HepG2 (cell line): ENCODE measurements around the gene CNOT2. TPM values are rescaled to one million over a fixed set of nuclear protein-coding genes. Genes with fewer than 3 reads are reported as not detected.

Experiments used
- ATAC-seq: fragments of 200-7000 bp; cut with Tn5 transposase; 3 replicates; pipeline ENCODE4 v1.9.1; 2020; ENCODE audit warnings: mild to moderate bottlenecking, moderate library complexity
- BruUV-seq: library from RNA; stranded (reverse); fragments of 400-500 nt; replicated peaks from 2 replicates; lab custom pipeline; 2021; lab: Mats Ljungman, UMichigan
- CTCF ChIA-PET: fragments of 300-600 bp; formaldehyde crosslinking; extraction: SDS; loops from one replicate; lab custom pipeline; 2021; ENCODE audit warnings: low total read pairs, inconsistent platforms, low intra/inter-chr PET ratio; lab: Yijun Ruan, JAX
- POLR2A ChIA-PET: fragments of 350-600 bp; sonication (Branson Sonifier 250); formaldehyde crosslinking; loops from one replicate; lab custom pipeline; 2020; ENCODE audit warnings: antibody characterized with exemption, inconsistent platforms; lab: Yijun Ruan, JAX
- DNase-seq: peaks from one replicate; pipeline ENCODE4 v3.0.0-alpha.2; 2015; ENCODE audit warnings: low spot score
- FAIRE-seq: peaks from 3 replicates; lab custom pipeline; 2011; peaks lifted over from hg19 to GRCh38; lab: Jason Lieb, UNC
- H2AFZ ChIP-seq: one replicate; pipeline ENCODE4 v1.6.1; 2011; ENCODE audit warnings: low read length, inconsistent platforms
- H3K27ac ChIP-seq: fragments of 300-600 bp; 3 replicates; pipeline ENCODE4 v1.8.0; 2011; ENCODE audit warnings: mixed run types, mild to moderate bottlenecking, mixed read lengths, low read length, inconsistent platforms; ENCODE audit not compliant: insufficient read depth; ENCODE audit errors: extremely low read length
- H3K27me3 ChIP-seq, 2 experiments: fragments of 200-600 bp in 1 of 2; 2 replicates in 1 of 2; 3 replicates in 1 of 2; pipeline versions ENCODE4 v1.6.0 to v1.8.0; 2011; ENCODE audit warnings: low read length in 2 of 2, mild to moderate bottlenecking in 2 of 2, moderate library complexity in 2 of 2, inconsistent platforms in 1 of 2; ENCODE audit not compliant: insufficient read depth in 2 of 2, control insufficient read depth in 1 of 2
- H3K36me3 ChIP-seq, 2 experiments: fragments of 200-600 bp in 1 of 2; replicated peaks in 1 of 2; 2 replicates in 1 of 2; 3 replicates in 1 of 2; pipeline versions ENCODE4 v1.5.1 to v1.8.0; 2011; ENCODE audit warnings: low read length in 2 of 2, inconsistent platforms in 1 of 2; ENCODE audit not compliant: insufficient read depth in 2 of 2, control insufficient read depth in 1 of 2
- H3K4me1 ChIP-seq: 2 replicates; pipeline ENCODE4 v1.5.1; 2012; ENCODE audit warnings: low read length, inconsistent platforms; ENCODE audit not compliant: insufficient read depth
- H3K4me2 ChIP-seq: 2 replicates; pipeline ENCODE4 v1.6.0; 2011; ENCODE audit warnings: low read depth, low read length, inconsistent platforms
- H3K4me3 ChIP-seq, 3 experiments: fragments of 200-600 bp in 1 of 3; sonication (generic), shearing (Covaris generic) in 1 of 3; replicated peaks in 1 of 3; 2 replicates each; pipeline ENCODE4 v1.5.1; 2011 to 2016; ENCODE audit warnings: low read length in 3 of 3, inconsistent platforms in 2 of 3, low read depth in 2 of 3, mild to moderate bottlenecking in 2 of 3, control low read depth in 1 of 3, mixed read lengths in 1 of 3; ENCODE audit not compliant: insufficient read depth in 1 of 3
- H3K79me2 ChIP-seq: one replicate; pipeline ENCODE4 v1.6.1; 2011; ENCODE audit warnings: low read length, inconsistent platforms; ENCODE audit not compliant: insufficient read depth
- H3K9ac ChIP-seq: 2 replicates; pipeline ENCODE4 v1.6.0; 2011; ENCODE audit warnings: mild to moderate bottlenecking, low read depth, low read length, inconsistent platforms; ENCODE audit not compliant: insufficient read depth
- H3K9me3 ChIP-seq: 2 replicates; pipeline ENCODE4 v1.5.1; 2012; ENCODE audit warnings: mild to moderate bottlenecking, low read length
- H4K20me1 ChIP-seq: 2 replicates; pipeline ENCODE4 v1.6.0; 2011; ENCODE audit warnings: inconsistent platforms, mild to moderate bottlenecking, low read length, moderate library complexity; ENCODE audit not compliant: insufficient read depth
- BORCS8-MEF2B ChIP-seq: sonication (generic); formaldehyde crosslinking; IDR thresholded peaks from 2 replicates; pipeline ENCODE4 v1.8.0; 2022; ENCODE audit warnings: mild to moderate bottlenecking, missing genetic modification reagents
- EED ChIP-seq: sonication (generic); formaldehyde crosslinking; IDR thresholded peaks from 2 replicates; pipeline ENCODE4 v1.5.0; 2020; ENCODE audit warnings: mild to moderate bottlenecking, missing genetic modification reagents
- HNF4G ChIP-seq, 2 experiments: sonication (generic) in 1 of 2; formaldehyde crosslinking in 1 of 2; IDR thresholded peaks; 2 replicates each; pipeline versions ENCODE4 v1.4.0 to v1.6.1; 2011 to 2020; ENCODE audit warnings: borderline replicate concordance in 2 of 2, low read depth in 2 of 2, mild to moderate bottlenecking in 2 of 2, low read length in 1 of 2, missing genetic modification reagents in 1 of 2, moderate library complexity in 1 of 2
- MTF2 ChIP-seq: sonication (generic); formaldehyde crosslinking; IDR thresholded peaks from 2 replicates; pipeline ENCODE4 v1.5.0; 2020; ENCODE audit warnings: missing genetic modification reagents, borderline replicate concordance
- SNRNP70 ChIP-seq: fragments of 200-400 bp; formaldehyde crosslinking; IDR thresholded peaks from 2 replicates; pipeline ENCODE4 v1.6.1; 2017; ENCODE audit warnings: mild to moderate bottlenecking, low read depth, low read length, moderate library complexity
- TEF ChIP-seq: sonication (generic); formaldehyde crosslinking; IDR thresholded peaks from 2 replicates; pipeline ENCODE4 v1.5.0; 2020; ENCODE audit warnings: missing genetic modification reagents
- YEATS4 ChIP-seq: sonication (generic); formaldehyde crosslinking; IDR thresholded peaks from 2 replicates; pipeline ENCODE4 v1.4.0; 2020; ENCODE audit warnings: missing genetic modification reagents, borderline replicate concordance
- ZFP90 ChIP-seq: sonication (generic); formaldehyde crosslinking; IDR thresholded peaks from 2 replicates; pipeline ENCODE4 v1.8.0; 2022; ENCODE audit warnings: missing genetic modification reagents, mild to moderate bottlenecking, inconsistent platforms, borderline replicate concordance
- ZNF12 ChIP-seq: sonication (generic); formaldehyde crosslinking; IDR thresholded peaks from 2 replicates; pipeline ENCODE4 v1.5.0; 2020; ENCODE audit warnings: missing genetic modification reagents
- ZNF333 ChIP-seq: sonication (generic); formaldehyde crosslinking; IDR thresholded peaks from 2 replicates; pipeline ENCODE4 v1.4.0; 2020; ENCODE audit warnings: mild to moderate bottlenecking, missing genetic modification reagents, borderline replicate concordance
- ZNF550 ChIP-seq: sonication (generic); formaldehyde crosslinking; IDR thresholded peaks from 2 replicates; pipeline ENCODE4 v1.4.0; 2020; ENCODE audit warnings: mild to moderate bottlenecking, missing genetic modification reagents, borderline replicate concordance
- ZNF558 ChIP-seq: sonication (generic); formaldehyde crosslinking; IDR thresholded peaks from 2 replicates; pipeline ENCODE4 v1.9.0; 2022; ENCODE audit warnings: mild to moderate bottlenecking, missing genetic modification reagents, borderline replicate concordance
- ZNF672 ChIP-seq: sonication (generic); formaldehyde crosslinking; IDR thresholded peaks from 2 replicates; pipeline ENCODE4 v1.8.1; 2022; ENCODE audit warnings: missing genetic modification reagents
- ZNF709 ChIP-seq: sonication (generic); formaldehyde crosslinking; IDR thresholded peaks from 2 replicates; pipeline ENCODE4 v1.5.0; 2020; ENCODE audit warnings: mild to moderate bottlenecking, missing genetic modification reagents
- ZNF850 ChIP-seq: sonication (generic); formaldehyde crosslinking; conservative IDR thresholded peaks from 2 replicates; pipeline ENCODE4 v1.9.0; 2021; ENCODE audit warnings: mild to moderate bottlenecking, missing genetic modification reagents
- in situ Hi-C: cut with HindIII; loops from 2 replicates; pipeline ENCODE4 v1.10.0; 2017; ENCODE audit warnings: low pct_unique_long_range_greater_than_20kb; ENCODE audit not compliant: extremely low pct_ligation_motif_present
- intact Hi-C: fragments of 100-400 bp; cut with micrococcal nuclease; formaldehyde crosslinking; loops from one replicate; pipeline ENCODE4 v1.10.0; 2022; ENCODE audit not compliant: unreplicated experiment
- polyA plus RNA-seq, 8 experiments: library from polyadenylated mRNA; depleted of rRNA in 3 of 8; stranded (reverse) in 7 of 8; unstranded in 1 of 8; fragments of >200 nt; fragmentation: Illumina TruSeq in 4 of 8; extraction: Trizol in 4 of 8; gene quantifications; 2 replicates each; pipeline versions ENCODE4 v1.2.1 to v1.2.3, GENCODE V29; 2011 to 2016; ENCODE audit warnings: low read depth in 4 of 8, missing spikeins in 1 of 8, mixed read lengths in 1 of 8; ENCODE audit not compliant: insufficient read depth in 1 of 8
- total RNA-seq, 5 experiments: library from RNA; depleted of rRNA; stranded (reverse); fragments of >200 nt; fragmentation: Illumina TruSeq; extraction: Trizol; gene quantifications; 2 replicates each; pipeline ENCODE4 v1.2.3, GENCODE V29; 2016; ENCODE audit warnings: low read depth in 1 of 5

Gene CNOT2
- total and polyA plus RNA-seq, 2 of the 13 experiments (the other 11 are each of a cell fraction or from before 2014, with no cell fraction given), result 54.5 to 76.6 TPM

GRCh38 chr12:70246580-70246979 is 3.3 kb downstream of the CNOT2 start:
- Histone ChIP-seq H3K27ac (no peak overlapping the region), H3K27me3 (no peaks in the 10 kb centered on the region; a peak in 1 of 5 replicates), H3K79me2 (peaks cover 88% of the 10 kb centered on the region), H3K9ac (no peak overlapping the region), H2AFZ (no peak overlapping the region), H3K4me1 (peaks cover 73% of the 10 kb centered on the region), H4K20me1 (peaks cover 53% of the 10 kb centered on the region), H3K4me2 (peak overlapping the region; percentile 79), H3K4me3 (no peak overlapping the region), H3K36me3 (no peaks in the 10 kb centered on the region), H3K9me3 (no peaks in the 10 kb centered on the region)
- CTCF ChIA-PET, result no interaction called here
- no TSS peak for BruUV-seq
- DNase-seq, result no peak
- intact Hi-C loops (loop anchor here (10.0 kb wide), 2 partner anchors 88 to 118 kb away; partner anchors contain the start of gene KCNMB4), in situ Hi-C loops (no loop called here)
- POLR2A ChIA-PET, result no interaction called here
- no peak for ATAC-seq
- no peak for TF ChIP-seq HNF4G (IDR thresholded peaks at IDR 0.05; ENCODE audit: borderline replicate concordance, low read depth, low read length)
- TF ChIP-seq HNF4G (CRISPR knock-in tag; IDR thresholded peaks at IDR 0.05; ENCODE audit: borderline replicate concordance, low read depth), result no peak
- no peak for TF ChIP-seq ZNF550 (CRISPR knock-in tag)
- no peak for TF ChIP-seq ZNF850
- no peak for TF ChIP-seq BORCS8-MEF2B (CRISPR knock-in tag)
- TF ChIP-seq ZNF333 (CRISPR knock-in tag), result no peak
- TF ChIP-seq MTF2 (CRISPR knock-in tag), result no peak
- no peak for TF ChIP-seq YEATS4 (CRISPR knock-in tag)
- no peak for TF ChIP-seq ZNF12 (CRISPR knock-in tag)
- TF ChIP-seq ZNF672 (CRISPR knock-in tag), result no peak
- no peak for TF ChIP-seq ZNF558 (CRISPR knock-in tag)
- no peak for TF ChIP-seq ZFP90 (CRISPR knock-in tag)
- no peak for TF ChIP-seq ZNF709 (CRISPR knock-in tag)
- TF ChIP-seq EED (CRISPR knock-in tag), result no peak
- TF ChIP-seq SNRNP70, result no peak
- no peak for TF ChIP-seq TEF (CRISPR knock-in tag)
- FAIRE-seq, result no peak
